OCI-LY1 (cell line): ENCODE results near the gene KIAA0319L.

Experiments used
- EZH2 ChIP-seq: fragments of 200-600 bp; sonication (generic), shearing (Covaris generic); IDR thresholded peaks from 2 replicates; pipeline ENCODE4 v1.8.0; 2017; ENCODE audit warnings: borderline replicate concordance, mixed run types, mild to moderate bottlenecking, antibody characterized with exemption, low read length, moderate library complexity, mixed read lengths
- TF ChIP-seq, protein P1 (sequence below): fragments of 200-600 bp; sonication (generic), shearing (Covaris generic); IDR thresholded peaks from 2 replicates; pipeline ENCODE4 v1.5.1; 2017; ENCODE audit warnings: mild to moderate bottlenecking, antibody characterized with exemption, low read length, moderate library complexity, mixed read lengths

DNA sequence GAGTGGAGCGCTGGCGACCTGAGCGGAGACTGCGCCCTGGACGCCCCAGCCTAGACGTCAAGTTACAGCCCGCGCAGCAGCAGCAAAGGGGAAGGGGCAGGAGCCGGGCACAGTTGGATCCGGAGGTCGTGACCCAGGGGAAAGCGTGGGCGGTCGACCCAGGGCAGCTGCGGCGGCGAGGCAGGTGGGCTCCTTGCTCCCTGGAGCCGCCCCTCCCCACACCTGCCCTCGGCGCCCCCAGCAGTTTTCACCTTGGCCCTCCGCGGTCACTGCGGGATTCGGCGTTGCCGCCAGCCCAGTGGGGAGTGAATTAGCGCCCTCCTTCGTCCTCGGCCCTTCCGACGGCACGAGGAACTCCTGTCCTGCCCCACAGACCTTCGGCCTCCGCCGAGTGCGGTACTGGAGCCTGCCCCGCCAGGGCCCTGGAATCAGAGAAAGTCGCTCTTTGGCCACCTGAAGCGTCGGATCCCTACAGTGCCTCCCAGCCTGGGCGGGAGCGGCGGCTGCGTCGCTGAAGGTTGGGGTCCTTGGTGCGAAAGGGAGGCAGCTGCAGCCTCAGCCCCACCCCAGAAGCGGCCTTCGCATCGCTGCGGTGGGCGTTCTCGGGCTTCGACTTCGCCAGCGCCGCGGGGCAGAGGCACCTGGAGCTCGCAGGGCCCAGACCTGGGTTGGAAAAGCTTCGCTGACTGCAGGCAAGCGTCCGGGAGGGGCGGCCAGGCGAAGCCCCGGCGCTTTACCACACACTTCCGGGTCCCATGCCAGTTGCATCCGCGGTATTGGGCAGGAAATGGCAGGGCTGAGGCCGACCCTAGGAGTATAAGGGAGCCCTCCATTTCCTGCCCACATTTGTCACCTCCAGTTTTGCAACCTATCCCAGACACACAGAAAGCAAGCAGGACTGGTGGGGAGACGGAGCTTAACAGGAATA, 20.1 kb upstream of the KIAA0319L start:
- TF ChIP-seq, protein P1, sequence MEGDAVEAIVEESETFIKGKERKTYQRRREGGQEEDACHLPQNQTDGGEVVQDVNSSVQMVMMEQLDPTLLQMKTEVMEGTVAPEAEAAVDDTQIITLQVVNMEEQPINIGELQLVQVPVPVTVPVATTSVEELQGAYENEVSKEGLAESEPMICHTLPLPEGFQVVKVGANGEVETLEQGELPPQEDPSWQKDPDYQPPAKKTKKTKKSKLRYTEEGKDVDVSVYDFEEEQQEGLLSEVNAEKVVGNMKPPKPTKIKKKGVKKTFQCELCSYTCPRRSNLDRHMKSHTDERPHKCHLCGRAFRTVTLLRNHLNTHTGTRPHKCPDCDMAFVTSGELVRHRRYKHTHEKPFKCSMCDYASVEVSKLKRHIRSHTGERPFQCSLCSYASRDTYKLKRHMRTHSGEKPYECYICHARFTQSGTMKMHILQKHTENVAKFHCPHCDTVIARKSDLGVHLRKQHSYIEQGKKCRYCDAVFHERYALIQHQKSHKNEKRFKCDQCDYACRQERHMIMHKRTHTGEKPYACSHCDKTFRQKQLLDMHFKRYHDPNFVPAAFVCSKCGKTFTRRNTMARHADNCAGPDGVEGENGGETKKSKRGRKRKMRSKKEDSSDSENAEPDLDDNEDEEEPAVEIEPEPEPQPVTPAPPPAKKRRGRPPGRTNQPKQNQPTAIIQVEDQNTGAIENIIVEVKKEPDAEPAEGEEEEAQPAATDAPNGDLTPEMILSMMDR = no peak
- TF ChIP-seq EZH2 = no peak
